Measurements from ENCODE around the gene JMJD4.

The JMJD4 gene

GRCh38 chr1:227734856-227735538 lies at the start of gene JMJD4, which contains the start of gene SNAP47:
Gene JMJD4, minus strand, starts transcription at chr1:227735302. Its CDS starts 29 bp downstream, at chr1:227735273.
Gene SNAP47, plus strand, starts transcription at chr1:227735435. Its CDS starts 12,302 bp downstream, at chr1:227747737.
- peak; percentile 42 to 94 (median 82) for DNase-seq

DNA sequence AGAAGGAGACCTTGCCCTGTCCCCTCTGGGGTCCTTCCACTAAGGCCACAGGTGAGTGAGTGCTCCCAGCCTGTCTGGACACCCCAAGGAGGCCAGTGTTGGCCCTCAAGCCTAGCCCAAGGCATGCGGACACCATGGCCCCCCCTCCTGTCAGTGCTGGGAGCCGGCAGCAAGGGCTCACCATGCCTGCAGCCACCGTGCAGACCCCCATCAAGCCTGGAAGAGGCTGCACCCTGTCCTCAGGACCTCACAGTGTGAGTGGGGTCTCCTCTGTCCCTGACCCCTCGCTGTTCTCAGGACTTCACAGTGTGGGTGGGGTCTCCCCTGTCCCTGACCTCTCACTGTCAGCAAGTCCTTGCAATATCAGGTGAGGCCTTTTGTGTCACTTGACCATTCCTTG lies 47.1 kb upstream of the JMJD4 start:
- no peak for DNase-seq

GRCh38 chr1:227781314-227781930 lies 46.3 kb upstream of the JMJD4 start:
- no peak for DNase-seq

DNA sequence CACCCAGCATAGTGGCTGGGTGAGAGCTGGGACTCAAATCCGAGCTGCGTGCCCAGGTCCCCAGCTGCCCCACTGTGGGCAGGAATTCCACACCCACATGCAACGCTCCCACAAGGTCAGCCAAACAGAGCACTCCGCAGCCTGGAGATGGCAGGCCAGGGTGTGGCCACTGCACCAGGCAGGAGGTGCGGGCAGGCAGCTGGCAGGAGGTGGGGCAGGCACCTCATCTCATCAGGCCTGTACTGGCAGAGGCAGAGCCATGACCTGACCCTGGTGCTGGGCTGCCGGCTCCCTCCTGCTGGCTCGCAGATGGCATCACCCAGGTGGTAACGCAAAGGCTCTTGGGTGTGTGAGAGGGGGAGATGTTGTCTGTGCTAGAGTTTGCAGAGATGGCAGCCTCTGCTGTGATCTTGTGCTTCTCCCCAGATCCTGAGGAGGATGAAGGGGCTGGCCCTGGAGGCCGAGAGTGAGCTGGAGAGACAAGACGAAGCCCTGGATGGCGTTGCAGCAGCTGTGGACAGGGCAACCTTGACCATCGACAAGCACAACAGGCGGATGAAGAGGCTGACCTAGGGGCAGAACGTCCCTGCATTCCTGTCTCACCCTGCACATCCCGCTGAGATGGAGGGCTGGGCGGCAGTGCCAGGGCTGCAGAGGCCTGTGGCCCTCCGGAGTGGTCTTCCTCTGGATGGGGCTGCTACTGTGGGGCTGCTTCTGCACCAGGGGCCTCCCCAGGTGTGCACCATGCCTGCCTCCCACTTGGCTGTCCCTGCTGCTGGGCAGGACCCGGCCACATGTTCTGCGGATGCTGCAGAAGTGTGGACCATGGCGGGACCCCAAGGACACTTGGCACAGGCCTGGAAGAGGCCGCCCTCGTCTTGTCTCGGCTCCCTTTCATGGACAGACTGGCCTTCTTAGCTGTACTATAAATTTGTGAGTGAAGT lies 45.3 kb upstream of the JMJD4 start:
- DNase-seq: no peak

GRCh38 chr1:227779685-227780084 lies 44.6 kb upstream of the JMJD4 start:
- DNase-seq: no peak

- no peak for DNase-seq
These were observed 43.9 kb upstream of the JMJD4 start for GRCh38 chr1:227779021-227779441.

GRCh38 chr1:227778401-227778947 lies 43.4 kb upstream of the JMJD4 start:
- DNase-seq: no peak

DNA sequence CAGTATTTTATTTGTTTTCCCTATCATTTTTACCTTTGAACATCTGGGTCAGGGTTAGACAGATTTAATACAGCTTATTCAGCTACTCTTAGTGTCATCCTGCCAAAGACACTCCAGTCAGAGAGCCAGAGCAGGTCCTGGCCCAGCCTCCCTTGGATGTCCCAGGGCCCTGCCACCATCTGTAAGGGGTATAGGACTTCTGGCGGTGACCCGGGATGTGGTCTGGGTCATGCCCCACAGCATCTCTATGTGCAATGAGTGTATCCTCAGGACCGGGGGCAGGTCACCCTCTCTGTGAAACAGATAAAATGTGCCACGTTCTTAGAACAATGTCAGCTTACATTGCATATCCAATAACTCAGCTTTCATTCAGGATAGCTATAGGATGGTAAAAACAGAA lies 42.5 kb upstream of the JMJD4 start:
- DNase-seq: no peak

- DNase-seq: no peak
These were observed 42.1 kb upstream of the JMJD4 start for GRCh38 chr1:227777156-227777555.

DNA sequence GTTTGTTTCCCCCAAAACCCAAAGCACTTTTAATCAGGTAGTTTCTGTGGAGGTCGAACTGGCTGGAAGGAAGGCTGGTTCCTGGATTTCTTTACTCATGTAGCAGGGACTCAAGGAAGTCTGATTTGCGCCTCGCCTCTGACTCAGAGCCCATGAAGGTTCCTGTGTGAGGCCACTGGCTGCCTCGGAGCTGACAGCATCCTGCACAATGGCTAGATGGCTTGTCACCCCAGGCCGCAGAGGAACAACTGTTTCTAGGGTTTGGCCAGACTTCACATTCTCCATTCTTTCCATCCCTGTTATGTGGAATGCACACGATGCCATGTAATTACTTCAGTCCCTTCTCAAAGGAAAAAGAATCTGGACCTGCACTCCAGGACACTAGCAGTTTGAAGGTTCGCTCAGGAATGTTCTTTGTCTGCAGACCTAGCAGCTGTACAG lies 41.2 kb upstream of the JMJD4 start:
- DNase-seq: no peak

DNA sequence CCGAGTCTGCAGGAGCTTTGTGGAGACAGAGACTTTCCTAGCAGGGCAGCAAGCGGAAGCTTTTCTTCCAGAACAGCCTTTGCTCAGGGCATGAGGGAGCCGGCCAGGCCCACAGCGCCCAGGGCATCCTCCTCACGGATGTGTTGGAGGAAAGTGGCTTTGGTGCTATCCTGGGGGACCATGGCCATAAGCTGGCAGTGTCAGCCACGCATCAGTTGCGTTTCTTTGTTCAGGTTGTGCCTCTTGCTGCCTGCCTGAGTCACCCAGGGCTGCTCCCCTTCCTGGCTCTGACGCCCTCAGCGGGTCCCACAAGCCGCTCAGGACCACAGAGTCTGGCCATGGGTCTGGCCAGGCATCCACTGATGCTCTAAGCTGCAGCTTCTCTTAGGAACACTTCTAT lies 40.7 kb upstream of the JMJD4 start:
- DNase-seq: no peak

DNA sequence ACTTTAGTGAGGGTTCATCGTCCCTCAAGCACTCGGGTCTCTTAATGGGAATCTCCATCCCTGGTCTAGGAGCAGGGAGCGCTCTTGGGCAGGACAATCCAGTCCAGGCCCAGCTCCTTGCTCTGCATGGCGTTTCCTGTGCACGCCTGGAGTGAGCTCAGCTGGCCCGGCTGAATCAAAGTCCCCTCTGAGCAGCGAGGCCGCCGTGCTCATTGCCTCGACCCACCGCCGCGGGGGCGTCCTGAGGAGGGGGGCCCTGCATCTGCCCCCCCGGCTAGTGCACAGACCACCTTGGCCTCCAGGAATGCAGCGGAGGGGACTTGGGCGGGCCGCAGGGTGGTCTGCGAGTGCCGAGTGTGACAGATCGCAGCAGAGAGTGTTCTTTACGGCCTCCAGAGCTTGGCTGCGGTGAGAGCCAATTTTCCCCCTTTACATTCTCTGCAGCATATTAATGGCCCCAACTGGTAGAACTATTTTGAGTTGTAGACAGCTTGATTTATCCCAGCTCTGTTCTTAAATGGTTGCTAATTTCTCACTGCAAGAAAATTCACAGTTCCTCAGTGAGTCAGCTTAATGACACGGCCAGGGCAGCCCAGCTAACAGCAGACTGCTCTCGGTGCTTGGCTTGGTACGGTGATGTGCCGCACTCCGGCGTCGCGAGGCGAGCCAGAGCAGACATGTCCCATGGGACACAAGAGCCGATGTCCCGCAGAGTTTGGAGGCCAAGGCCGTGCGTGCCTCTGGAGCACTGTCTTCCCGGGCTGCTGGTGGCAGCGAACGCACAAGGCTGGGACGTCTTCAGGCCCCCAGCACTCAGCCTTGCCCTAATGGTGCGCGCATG lies 39.9 kb upstream of the JMJD4 start:
- DNase-seq: no peak

DNA sequence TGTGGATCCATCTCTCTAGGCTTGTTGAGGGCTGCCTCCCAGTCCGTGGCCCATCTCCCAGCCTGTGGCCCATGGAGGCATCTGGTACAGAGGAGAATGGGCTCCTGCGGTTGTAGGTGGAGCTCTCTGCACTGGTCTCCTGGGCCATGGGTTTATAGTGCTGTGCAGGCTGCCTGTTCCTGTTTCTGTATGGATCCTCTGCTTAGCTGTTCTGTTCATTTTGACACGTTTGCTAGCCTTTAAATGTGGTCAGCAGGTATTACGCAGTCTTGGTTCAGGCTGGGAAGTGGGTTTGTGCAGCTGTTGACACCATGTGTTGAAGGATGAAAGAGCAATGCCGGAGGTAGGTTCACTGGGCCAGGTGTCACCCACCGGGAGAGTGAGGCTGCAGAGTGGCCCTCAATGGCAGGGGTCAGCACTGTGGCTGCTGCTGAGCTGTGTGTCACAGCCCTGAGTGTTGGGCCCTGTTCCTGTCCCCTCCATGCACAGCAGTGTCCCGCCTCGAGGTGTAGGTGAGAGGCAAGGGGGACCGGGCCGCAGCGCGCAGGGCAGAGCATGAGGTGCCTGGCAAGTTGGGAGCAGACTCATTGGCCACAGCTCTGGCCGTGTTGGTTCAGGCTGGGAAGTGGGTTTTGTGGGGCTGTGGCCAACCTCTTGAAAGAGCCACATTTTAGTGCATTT lies 39.1 kb upstream of the JMJD4 start:
- DNase-seq: no peak

DNA sequence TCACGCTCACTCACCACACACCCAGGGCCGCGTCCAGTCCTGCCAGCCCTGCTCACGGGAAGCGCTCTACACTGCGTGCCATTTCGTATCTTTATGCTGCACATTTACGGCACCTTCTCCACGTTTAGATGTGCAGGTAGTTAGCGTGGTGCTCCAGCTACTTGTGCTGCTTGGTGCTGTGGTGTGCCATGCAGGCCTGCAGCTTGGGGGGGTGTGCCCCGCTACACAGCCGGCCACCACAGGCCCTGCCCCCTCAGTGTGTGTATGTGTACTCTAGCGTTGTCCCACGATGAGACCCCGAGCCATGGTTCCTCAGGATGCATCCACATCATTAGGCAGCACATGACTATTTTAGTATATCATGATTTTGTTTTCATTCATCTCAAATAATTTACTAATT lies 38.5 kb upstream of the JMJD4 start:
- no peak for DNase-seq

DNA sequence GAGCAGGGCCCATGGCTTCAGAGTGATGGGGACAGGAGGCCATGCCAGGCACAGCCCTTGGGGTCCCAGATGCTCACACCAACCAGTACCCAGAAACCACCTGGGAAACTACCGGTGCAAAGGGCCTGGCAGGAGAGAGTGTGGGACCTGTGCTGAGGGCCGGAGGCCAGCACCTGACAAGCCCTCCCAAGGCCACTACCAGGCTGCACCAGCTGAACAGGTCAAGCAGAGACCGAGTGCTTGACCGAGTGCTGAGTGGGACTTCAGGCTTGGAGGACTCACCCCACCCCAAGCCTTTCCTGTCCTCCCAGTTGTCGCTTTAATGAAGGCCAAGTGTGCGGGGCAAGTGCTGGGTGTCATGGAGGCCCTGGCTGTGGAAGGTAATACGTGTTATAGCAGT lies 36.7 kb upstream of the JMJD4 start:
- DNase-seq: no peak

- DNase-seq: no peak
These were observed 36.2 kb upstream of the JMJD4 start for GRCh38 chr1:227771326-227771725.

DNA sequence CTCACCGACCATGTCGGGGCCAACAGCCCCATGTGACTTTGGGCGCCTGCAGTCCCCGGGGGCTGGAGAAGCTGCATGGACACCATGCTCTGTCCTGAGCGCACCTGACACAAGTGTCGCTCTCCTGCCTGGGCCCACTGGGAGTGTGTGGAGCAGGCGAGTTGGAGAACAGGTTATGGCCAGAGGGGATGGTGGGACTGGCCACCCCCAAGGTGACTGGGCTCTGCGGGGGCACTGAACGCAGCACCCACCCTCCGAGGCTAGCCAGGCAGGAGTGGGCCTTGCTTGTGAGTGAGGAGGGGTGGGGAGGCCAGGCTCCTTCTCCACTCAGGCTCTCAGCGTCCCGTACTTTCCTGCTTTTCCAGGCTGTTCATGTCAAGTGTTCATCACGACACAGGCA lies 35.7 kb upstream of the JMJD4 start:
- DNase-seq: no peak

GRCh38 chr1:227769936-227770494 lies 34.9 kb upstream of the JMJD4 start:
- DNase-seq: no peak

DNA sequence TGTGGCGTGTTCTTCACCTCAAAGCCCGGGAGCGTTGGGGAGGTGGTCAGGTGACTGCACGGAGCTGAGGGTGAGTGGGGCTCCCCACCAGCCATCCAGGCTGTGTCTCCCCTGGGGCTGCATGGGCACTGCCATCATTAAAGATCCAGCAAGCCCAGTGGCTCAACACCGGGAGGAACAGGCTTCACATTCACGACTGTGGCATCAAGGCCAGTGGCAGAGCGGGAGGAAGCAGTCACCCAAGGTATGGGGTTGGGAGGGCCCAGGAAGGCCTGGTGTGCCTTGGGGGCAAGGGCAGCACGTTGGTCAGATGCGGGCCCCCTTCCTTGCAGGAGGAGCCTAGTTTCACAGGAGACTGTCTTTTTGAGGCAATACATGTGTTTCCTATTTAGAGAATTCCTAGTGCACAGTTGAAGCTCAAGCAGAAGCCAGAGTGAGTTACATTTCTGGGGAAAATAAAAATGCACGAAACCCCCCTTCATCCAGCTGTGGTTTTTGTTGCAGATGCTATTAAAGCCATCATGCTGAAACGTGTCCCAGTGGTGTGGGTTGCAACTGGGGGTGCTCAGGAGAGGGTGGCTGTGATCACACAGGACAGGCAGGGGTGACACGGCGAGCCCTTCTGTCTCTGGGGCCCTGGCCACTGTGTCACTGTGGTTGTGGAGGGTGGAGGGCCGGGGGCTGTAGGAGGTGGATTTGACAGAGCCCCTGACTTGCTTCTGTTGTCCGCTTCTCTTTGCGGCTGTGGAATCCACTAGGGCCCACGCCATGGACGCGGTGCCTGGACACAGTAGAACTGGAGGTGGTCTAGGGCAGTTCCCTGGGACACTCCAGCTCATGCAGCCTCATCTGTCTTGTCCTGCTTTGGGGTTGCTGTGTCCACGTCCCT lies 34.2 kb upstream of the JMJD4 start:
- no peak for DNase-seq

Measured in amygdala (tissue), 56 donors.